Keratinocyte (primary cell): ENCODE data around the gene LSM6. TPM values are rescaled to one million over a fixed set of nuclear protein-coding genes. Genes with fewer than 3 reads are reported as not detected.

Experiments
- DNase-seq: peaks from one replicate; pipeline ENCODE4 v3.0.0-alpha.2; 2011; ENCODE audit warnings: low read depth, missing footprints, low spot score
- FAIRE-seq: peaks from 2 replicates; lab custom pipeline; 2011; peaks lifted over from hg19 to GRCh38; lab: Jason Lieb, UNC
- H2AFZ ChIP-seq: 2 replicates; pipeline ENCODE4 v1.6.0; 2012; ENCODE audit warnings: low read length, control low read depth, inconsistent platforms; ENCODE audit not compliant: control insufficient read depth
- H3K27ac ChIP-seq: 2 replicates; pipeline ENCODE4 v1.5.1; 2011; ENCODE audit warnings: low read length; ENCODE audit not compliant: control insufficient read depth, insufficient read depth
- H3K27me3 ChIP-seq: 3 replicates; pipeline ENCODE4 v1.6.0; 2011; ENCODE audit warnings: low read length; ENCODE audit not compliant: control insufficient read depth, insufficient read depth; ENCODE audit errors: extremely low read depth
- H3K36me3 ChIP-seq, 2 experiments: 2 replicates in 1 of 2; 3 replicates in 1 of 2; pipeline ENCODE4 v1.5.1; 2011; ENCODE audit warnings: low read length in 2 of 2, mild to moderate bottlenecking in 1 of 2; ENCODE audit not compliant: control insufficient read depth in 2 of 2, insufficient read depth in 2 of 2; ENCODE audit errors: extremely low read depth in 1 of 2
- H3K4me1 ChIP-seq: 3 replicates; pipeline ENCODE4 v1.5.1; 2011; ENCODE audit warnings: low read length; ENCODE audit not compliant: control insufficient read depth, insufficient read depth; ENCODE audit errors: extremely low read depth
- H3K4me2 ChIP-seq: 3 replicates; pipeline ENCODE4 v1.6.0; 2011; ENCODE audit warnings: low read depth, low read length; ENCODE audit not compliant: control insufficient read depth, insufficient read depth; ENCODE audit errors: extremely low read depth
- H3K4me3 ChIP-seq, 3 experiments: fragments of 200-600 bp in 1 of 3; sonication (generic) in 1 of 3; 2 replicates in 2 of 3; 3 replicates in 1 of 3; pipeline ENCODE4 v1.5.1; 2011 to 2016; ENCODE audit warnings: low read length in 3 of 3, mild to moderate bottlenecking in 3 of 3, control low read depth in 2 of 3, inconsistent platforms in 1 of 3, low read depth in 1 of 3, mixed read lengths in 1 of 3, mixed run types in 1 of 3, moderate library complexity in 1 of 3; ENCODE audit not compliant: control insufficient read depth in 2 of 3, insufficient read depth in 2 of 3; ENCODE audit errors: extremely low read depth in 1 of 3
- H3K79me2 ChIP-seq: 2 replicates; pipeline ENCODE4 v1.6.0; 2012; ENCODE audit warnings: low read length; ENCODE audit not compliant: control insufficient read depth, insufficient read depth
- H3K9ac ChIP-seq: 3 replicates; pipeline ENCODE4 v1.6.0; 2011; ENCODE audit warnings: low read length; ENCODE audit not compliant: control insufficient read depth, insufficient read depth; ENCODE audit errors: extremely low read depth
- H3K9me1 ChIP-seq: 3 replicates; pipeline ENCODE4 v1.6.0; 2011; ENCODE audit warnings: low read length; ENCODE audit not compliant: control insufficient read depth, insufficient read depth; ENCODE audit errors: extremely low read depth
- H3K9me3 ChIP-seq: 2 replicates; pipeline ENCODE4 v1.5.1; 2012; ENCODE audit warnings: low read depth, low read length; ENCODE audit not compliant: control insufficient read depth
- H4K20me1 ChIP-seq: 3 replicates; pipeline ENCODE4 v1.6.0; 2011; ENCODE audit warnings: low read length; ENCODE audit not compliant: control insufficient read depth, insufficient read depth; ENCODE audit errors: extremely low read depth
- EZH2 ChIP-seq: IDR thresholded peaks from one replicate; pipeline ENCODE4 v1.6.1; 2012; ENCODE audit warnings: inconsistent platforms, mild to moderate bottlenecking, low read length, moderate library complexity
- dilution Hi-C: fragments of 300-500 bp; cut with MboI; formaldehyde crosslinking; loops from one replicate; pipeline ENCODE4 v1.7.0; 2020; ENCODE audit warnings: low sequenced_read_pairs; ENCODE audit not compliant: extremely low pct_ligation_motif_present
- polyA plus RNA-seq, 5 experiments: library from polyadenylated mRNA; depleted of rRNA in 3 of 5; stranded (reverse) in 3 of 5; stranded (forward) in 1 of 5; unstranded in 1 of 5; fragments of >200 nt; gene quantifications; 1 replicate in 1 of 5; 2 replicates in 3 of 5; 3 replicates in 1 of 5; pipeline versions ENCODE4 v1.2.1 to v1.2.3, GENCODE V29; 2011 to 2012; ENCODE audit warnings: missing spikeins in 2 of 5, low read depth in 1 of 5, low replicate concordance in 1 of 5
- TF ChIP-seq, protein P1 (sequence below), 3 experiments: IDR thresholded peaks in 1 of 3; conservative IDR thresholded peaks in 1 of 3; optimal IDR thresholded peaks in 1 of 3; 2 replicates in 2 of 3; 3 replicates in 1 of 3; pipeline versions ENCODE3 to v1.5.1; 2011; ENCODE audit warnings: low read length in 3 of 3, mild to moderate bottlenecking in 3 of 3, moderate library complexity in 2 of 3, control low read depth in 1 of 3, inconsistent platforms in 1 of 3; ENCODE audit not compliant: insufficient read depth in 2 of 3; ENCODE audit errors: extremely low read depth in 1 of 3

Gene LSM6
- polyA plus RNA-seq, 1 donor (not counting 4 experiments of a cell fraction or from before 2014, with no cell fraction given), result 33.7 TPM

DNA sequence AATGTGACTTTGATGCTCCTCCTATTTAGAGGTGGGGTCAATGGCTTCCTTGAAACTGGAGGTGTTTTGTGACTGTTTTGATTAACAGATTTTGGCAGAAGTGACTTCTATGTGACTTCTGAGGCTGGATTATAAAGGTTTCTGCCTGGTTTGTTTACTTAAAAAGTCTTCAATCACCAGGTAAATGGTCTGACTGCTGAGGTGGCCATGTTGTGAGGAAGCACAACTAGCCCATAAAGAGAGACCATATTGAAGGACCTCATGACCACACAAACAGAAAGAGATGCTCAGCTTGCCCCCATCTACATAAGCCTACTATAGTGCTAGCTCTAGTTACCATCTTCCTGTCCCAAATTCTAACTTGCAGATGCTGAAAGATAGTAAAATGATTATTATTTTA is 14.3 kb upstream of the LSM6 start:
- Histone ChIP-seq H4K20me1 (no peaks in the 10 kb centered on the region), H3K9ac (no peak overlapping the region), H3K4me2 (no peak overlapping the region), H3K79me2 (no peaks in the 10 kb centered on the region), H3K4me3 (no peak overlapping the region), H3K9me1 (no peaks in the 10 kb centered on the region), H3K27ac (no peak overlapping the region), H3K4me1 (peaks cover 8% of the 10 kb centered on the region), H2AFZ (no peak overlapping the region), H3K9me3 (peaks cover 2% of the 10 kb centered on the region), H3K27me3 (no peaks in the 10 kb centered on the region), H3K36me3 (no peaks in the 10 kb centered on the region)
- TF ChIP-seq EZH2, result no peak
- TF ChIP-seq, protein P1, sequence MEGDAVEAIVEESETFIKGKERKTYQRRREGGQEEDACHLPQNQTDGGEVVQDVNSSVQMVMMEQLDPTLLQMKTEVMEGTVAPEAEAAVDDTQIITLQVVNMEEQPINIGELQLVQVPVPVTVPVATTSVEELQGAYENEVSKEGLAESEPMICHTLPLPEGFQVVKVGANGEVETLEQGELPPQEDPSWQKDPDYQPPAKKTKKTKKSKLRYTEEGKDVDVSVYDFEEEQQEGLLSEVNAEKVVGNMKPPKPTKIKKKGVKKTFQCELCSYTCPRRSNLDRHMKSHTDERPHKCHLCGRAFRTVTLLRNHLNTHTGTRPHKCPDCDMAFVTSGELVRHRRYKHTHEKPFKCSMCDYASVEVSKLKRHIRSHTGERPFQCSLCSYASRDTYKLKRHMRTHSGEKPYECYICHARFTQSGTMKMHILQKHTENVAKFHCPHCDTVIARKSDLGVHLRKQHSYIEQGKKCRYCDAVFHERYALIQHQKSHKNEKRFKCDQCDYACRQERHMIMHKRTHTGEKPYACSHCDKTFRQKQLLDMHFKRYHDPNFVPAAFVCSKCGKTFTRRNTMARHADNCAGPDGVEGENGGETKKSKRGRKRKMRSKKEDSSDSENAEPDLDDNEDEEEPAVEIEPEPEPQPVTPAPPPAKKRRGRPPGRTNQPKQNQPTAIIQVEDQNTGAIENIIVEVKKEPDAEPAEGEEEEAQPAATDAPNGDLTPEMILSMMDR (optimal IDR thresholded peaks at IDR 0.05 in 1 of 3, IDR thresholded peaks at IDR 0.05 in 1 of 3, conservative IDR thresholded peaks at IDR 0.05 in 1 of 3; ENCODE audit: extremely low read depth in 1 of 3, insufficient read depth in 2 of 3, low read length in 3 of 3), result no peak
- no peak for DNase-seq
- dilution Hi-C loops, result no loop called here
- no peak for FAIRE-seq

DNA sequence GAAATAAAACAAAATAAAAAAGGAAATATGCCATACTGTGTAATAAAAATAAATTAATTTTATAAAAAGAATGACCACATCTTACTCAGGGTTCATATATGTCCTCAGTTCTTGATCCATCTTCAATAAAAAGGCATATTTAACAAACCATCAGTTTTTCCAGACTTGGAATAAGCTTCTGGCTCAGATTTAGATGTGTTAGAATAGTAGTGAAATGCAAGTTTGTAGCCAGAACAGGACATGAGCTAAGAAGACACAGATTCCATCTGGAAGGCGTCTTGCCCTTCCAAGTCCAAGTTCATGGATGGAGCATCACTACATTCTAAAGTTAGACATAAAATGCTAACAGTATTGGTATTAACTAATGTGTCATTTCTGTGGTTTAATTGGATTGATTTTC is 10.3 kb upstream of the LSM6 start:
- FAIRE-seq (no peak), DNase-seq (no peak)
- Histone ChIP-seq H3K27ac (no peak overlapping the region), H4K20me1 (no peaks in the 10 kb centered on the region), H3K27me3 (no peaks in the 10 kb centered on the region), H3K79me2 (no peaks in the 10 kb centered on the region), H3K4me3 (no peak overlapping the region), H3K4me1 (peaks cover 13% of the 10 kb centered on the region), H2AFZ (no peak overlapping the region), H3K4me2 (no peak overlapping the region), H3K9me3 (peaks cover 2% of the 10 kb centered on the region), H3K36me3 (no peaks in the 10 kb centered on the region), H3K9me1 (no peaks in the 10 kb centered on the region), H3K9ac (no peak overlapping the region)
- dilution Hi-C loops, result no loop called here
- no peak for TF ChIP-seq EZH2
- TF ChIP-seq, protein P1 (optimal IDR thresholded peaks at IDR 0.05 in 1 of 3, IDR thresholded peaks at IDR 0.05 in 1 of 3, conservative IDR thresholded peaks at IDR 0.05 in 1 of 3; ENCODE audit: extremely low read depth in 1 of 3, insufficient read depth in 2 of 3, low read length in 3 of 3), result no peak
